ENCODE measurements around the gene NAA40. TPM values are rescaled to one million over a fixed set of nuclear protein-coding genes. Genes with fewer than 3 reads are reported as not detected.

The NAA40 gene
- total RNA-seq, 2 donors from 2014 or later = 20.2 to 30.9 TPM

GRCh38 chr11:63999349-64000025 is 60.7 kb downstream of the NAA40 start:
- no peak overlapping the region for H3K27ac Mint-ChIP-seq
- no peaks in the 10 kb centered on the region for H3K9me3 Mint-ChIP-seq
- ATAC-seq (replicated peaks) = peak; percentile 62
- peaks cover 3% of the 10 kb centered on the region for H3K4me1 Mint-ChIP-seq
- peak overlapping the region; percentile 30 for H3K4me3 Mint-ChIP-seq
- no peaks in the 10 kb centered on the region for H3K27me3 Mint-ChIP-seq
- H3K36me3 Mint-ChIP-seq (ENCODE audit: low read depth) = peaks cover 37% of the 10 kb centered on the region

GRCh38 chr11:64000026-64000739 is 61.4 kb downstream of the NAA40 start:
- Mint-ChIP-seq H3K4me3 (peak overlapping the region; percentile 30), H3K9me3 (no peaks in the 10 kb centered on the region), H3K4me1 (peaks cover 3% of the 10 kb centered on the region), H3K27me3 (no peaks in the 10 kb centered on the region), H3K36me3 (ENCODE audit: low read depth) (peaks cover 30% of the 10 kb centered on the region), H3K27ac (no peak overlapping the region)
- ATAC-seq (replicated peaks) = peak; percentile 89

- Mint-ChIP-seq H3K27ac (no peak overlapping the region), H3K9me3 (no peaks in the 10 kb centered on the region), H3K4me1 (peaks cover 3% of the 10 kb centered on the region), H3K4me3 (no peak overlapping the region), H3K36me3 (ENCODE audit: low read depth) (peaks cover 22% of the 10 kb centered on the region), H3K27me3 (no peaks in the 10 kb centered on the region)
- no peak for ATAC-seq (replicated peaks)
These were observed 62.1 kb downstream of the NAA40 start for GRCh38 chr11:64000740-64001483.

- H3K4me3 Mint-ChIP-seq = no peak overlapping the region
- no peak for ATAC-seq (replicated peaks)
These were observed 63.0 kb downstream of the NAA40 start for GRCh38 chr11:64001484-64002420.

GRCh38 chr11:64003807-64004589 is 65.2 kb downstream of the NAA40 start:
- Mint-ChIP-seq H3K27ac (no peak overlapping the region), H3K4me3 (no peak overlapping the region), H3K36me3 (ENCODE audit: low read depth) (no peaks in the 10 kb centered on the region), H3K27me3 (peaks cover 14% of the 10 kb centered on the region), H3K9me3 (no peaks in the 10 kb centered on the region), H3K4me1 (peaks cover 6% of the 10 kb centered on the region)
- no peak for ATAC-seq (replicated peaks)

More at GRCh38 chr11:64001484-64002420, 63.0 kb downstream of the NAA40 start:
- Mint-ChIP-seq H3K36me3 (ENCODE audit: low read depth) (peaks cover 18% of the 10 kb centered on the region), H3K27me3 (peaks cover 1% of the 10 kb centered on the region), H3K27ac (no peak overlapping the region), H3K9me3 (no peaks in the 10 kb centered on the region), H3K4me1 (peaks cover 3% of the 10 kb centered on the region)

- Mint-ChIP-seq H3K4me3 (no peak overlapping the region), H3K36me3 (ENCODE audit: low read depth) (no peaks in the 10 kb centered on the region), H3K9me3 (no peaks in the 10 kb centered on the region), H3K4me1 (peaks cover 6% of the 10 kb centered on the region), H3K27ac (no peak overlapping the region), H3K27me3 (peaks cover 14% of the 10 kb centered on the region)
- no peak for ATAC-seq (replicated peaks)
These were observed 65.8 kb downstream of the NAA40 start for GRCh38 chr11:64004590-64004984.

GRCh38 chr11:64005691-64006090 is 66.9 kb downstream of the NAA40 start:
- H3K9me3 Mint-ChIP-seq = no peaks in the 10 kb centered on the region
- H3K27me3 Mint-ChIP-seq = peaks cover 21% of the 10 kb centered on the region
- H3K4me3 Mint-ChIP-seq = no peak overlapping the region
- peaks cover 6% of the 10 kb centered on the region for H3K4me1 Mint-ChIP-seq
- no peak overlapping the region for H3K27ac Mint-ChIP-seq
- no peaks in the 10 kb centered on the region for H3K36me3 Mint-ChIP-seq (ENCODE audit: low read depth)
- no peak for ATAC-seq (replicated peaks)

- Mint-ChIP-seq H3K4me1 (peaks cover 6% of the 10 kb centered on the region), H3K9me3 (no peaks in the 10 kb centered on the region)
- ATAC-seq (replicated peaks) = no peak
These were observed 67.6 kb downstream of the NAA40 start for GRCh38 chr11:64006398-64006797.

More at GRCh38 chr11:64006398-64006797, 67.6 kb downstream of the NAA40 start:
- peak overlapping the region; percentile 71 for H3K4me3 Mint-ChIP-seq
- H3K36me3 Mint-ChIP-seq (ENCODE audit: low read depth) = no peaks in the 10 kb centered on the region
- H3K27ac Mint-ChIP-seq = no peak overlapping the region
- H3K27me3 Mint-ChIP-seq = peaks cover 23% of the 10 kb centered on the region

Other genes with a start within 250 kb of the NAA40 start
- 1 to 10 TPM in 1 of 2 donors, under 1 TPM in 1; 0.45 to 1.3 TPM for gene ZFTA, start 170.2 kb upstream of the NAA40 start, total RNA-seq
- 10 to 100 TPM; 26.0 to 51.8 TPM for gene SPINDOC, start 125.5 kb upstream of the NAA40 start, total RNA-seq
- 10 to 100 TPM; 24.1 to 35.8 TPM for gene MARK2, start 99.9 kb upstream of the NAA40 start, total RNA-seq
- under 1 TPM in 1 of 2 donors, not detected in 1; 0.32 TPM for gene RCOR2, start 21.8 kb upstream of the NAA40 start, total RNA-seq
- gene COX8A, start 35.6 kb downstream of the NAA40 start, total RNA-seq = 100 to 1,000 TPM; 329 to 461 TPM
- gene OTUB1, start 47.4 kb downstream of the NAA40 start, total RNA-seq = 10 to 100 TPM; 59.4 to 84.2 TPM
- gene FLRT1, start 96.9 kb downstream of the NAA40 start, total RNA-seq = not detected
- gene MACROD1, start 227.1 kb downstream of the NAA40 start, total RNA-seq = 1 to 10 TPM; 5.4 to 9.6 TPM
- gene STIP1, start 247.2 kb downstream of the NAA40 start, total RNA-seq = 100 to 1,000 TPM; 259 to 462 TPM

Data from activated T-helper 17 cell treated with anti-CD3 and anti-CD28 coated beads, Interleukin-2, amount 50 U/mL, for 72 hours (primary cell).